Testis (tissue), 2 donors: ENCODE measurements around the gene APOE.

Experiments used
- POLR2A ChIP-seq: fragments of 450-650 bp; IDR thresholded peaks from one replicate; pipeline ENCODE4 v1.6.1; 2017; ENCODE audit warnings: antibody characterized with exemption, mild to moderate bottlenecking, moderate library complexity
- TF ChIP-seq, protein P1 (sequence below), 3 experiments: fragments of 450-650 bp in 2 of 3; fragments of 200-600 bp in 1 of 3; sonication (generic) in 1 of 3; IDR thresholded peaks; one replicate each; pipeline ENCODE4 v1.5.1; 2016 to 2019; ENCODE audit warnings: antibody characterized with exemption in 3 of 3, mild to moderate bottlenecking in 2 of 3, moderate library complexity in 1 of 3

- TF ChIP-seq, protein P1, sequence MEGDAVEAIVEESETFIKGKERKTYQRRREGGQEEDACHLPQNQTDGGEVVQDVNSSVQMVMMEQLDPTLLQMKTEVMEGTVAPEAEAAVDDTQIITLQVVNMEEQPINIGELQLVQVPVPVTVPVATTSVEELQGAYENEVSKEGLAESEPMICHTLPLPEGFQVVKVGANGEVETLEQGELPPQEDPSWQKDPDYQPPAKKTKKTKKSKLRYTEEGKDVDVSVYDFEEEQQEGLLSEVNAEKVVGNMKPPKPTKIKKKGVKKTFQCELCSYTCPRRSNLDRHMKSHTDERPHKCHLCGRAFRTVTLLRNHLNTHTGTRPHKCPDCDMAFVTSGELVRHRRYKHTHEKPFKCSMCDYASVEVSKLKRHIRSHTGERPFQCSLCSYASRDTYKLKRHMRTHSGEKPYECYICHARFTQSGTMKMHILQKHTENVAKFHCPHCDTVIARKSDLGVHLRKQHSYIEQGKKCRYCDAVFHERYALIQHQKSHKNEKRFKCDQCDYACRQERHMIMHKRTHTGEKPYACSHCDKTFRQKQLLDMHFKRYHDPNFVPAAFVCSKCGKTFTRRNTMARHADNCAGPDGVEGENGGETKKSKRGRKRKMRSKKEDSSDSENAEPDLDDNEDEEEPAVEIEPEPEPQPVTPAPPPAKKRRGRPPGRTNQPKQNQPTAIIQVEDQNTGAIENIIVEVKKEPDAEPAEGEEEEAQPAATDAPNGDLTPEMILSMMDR (IDR thresholded peaks at IDR 0.05): no peak
- TF ChIP-seq POLR2A: no peak
Observed at GRCh38 chr19:44949550-44949949, 44.0 kb downstream of the APOE start.
